Measurements from ENCODE around the gene OR1F1. TPM values are rescaled to one million over a fixed set of nuclear protein-coding genes. Genes with fewer than 3 reads are reported as not detected.
A peak's percentile ranks its signal among the peaks of the same experiment; 100 is the strongest.

Gene OR1F1
- total and polyA plus RNA-seq, 2 experiments from 2014 or later = 0.38 TPM; not detected in 1

DNA sequence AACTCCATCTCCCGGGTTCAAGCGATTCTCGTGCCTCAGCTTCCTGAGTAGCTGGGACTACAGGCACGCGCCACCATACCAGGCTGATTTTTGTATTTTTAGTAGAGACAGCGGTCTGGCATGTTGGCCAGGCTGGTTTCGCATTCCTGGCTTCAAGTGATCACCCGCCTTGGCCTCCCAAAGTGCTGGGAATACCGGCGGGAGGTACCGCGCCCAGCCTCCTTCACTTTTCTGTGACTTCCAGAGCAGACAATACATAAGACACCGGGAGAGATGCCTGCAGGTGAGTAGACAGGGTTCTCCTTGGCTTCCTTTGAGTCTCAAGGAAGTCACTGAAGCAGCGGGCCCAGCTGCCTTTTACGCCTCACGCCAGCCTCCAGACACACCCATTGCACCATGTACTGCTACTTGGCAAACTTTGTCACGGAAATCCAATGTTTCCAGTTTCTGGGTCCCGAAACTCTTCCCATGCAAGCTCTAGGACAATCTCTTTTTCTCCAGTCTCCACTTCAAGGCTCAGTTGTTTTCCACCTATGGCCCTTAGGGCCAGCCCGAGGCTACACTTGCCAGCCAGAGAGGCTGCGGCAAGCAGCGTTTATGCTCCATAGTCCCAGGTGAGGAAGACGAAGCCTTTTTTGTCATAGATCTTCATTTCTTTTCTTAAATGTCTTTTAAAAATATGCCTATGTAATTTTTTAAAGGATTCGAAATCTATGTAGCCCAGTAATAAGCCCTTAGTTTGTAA is 886 bp upstream of the OR1F1 start:
- no peaks in the 10 kb centered on the region for H3K36me3 ChIP-seq (ENCODE audit: insufficient read depth)
- Mint-ChIP-seq H3K27ac (no peak overlapping the region), H3K9me3 (peaks cover 33% of the 10 kb centered on the region), H3K36me3 (ENCODE audit: low read depth) (peaks cover 11% of the 10 kb centered on the region; the same call in 2 of the 3 replicates), H3K27me3 (ENCODE audit: insufficient read depth, low read depth, poor library complexity) (peaks cover 70% of the 10 kb centered on the region), H3K4me1 (peaks cover 20% of the 10 kb centered on the region), H3K4me3 (peak overlapping the region; percentile 97)
- no peak for DNase-seq (ENCODE audit: low spot score)
- H3K79me2 ChIP-seq (replicated peaks; ENCODE audit: insufficient read depth) = no peaks in the 10 kb centered on the region
- no peaks in the 10 kb centered on the region; the same call in 1 of the 2 replicates for H4K20me1 ChIP-seq (replicated peaks; ENCODE audit: insufficient read depth)
- 0 out of 2 replicates have a peak, but pooled peaks cover 8% of the 10 kb centered on the region for H3F3A ChIP-seq (replicated peaks; ENCODE audit: low read depth)
- H3K4me1 ChIP-seq (ENCODE audit: insufficient read depth) = peaks cover 12% of the 10 kb centered on the region
- no peaks in the 10 kb centered on the region for H3K9me2 ChIP-seq (ENCODE audit: insufficient read depth)
- no peak for ATAC-seq
- H3K4me3 ChIP-seq = peak overlapping the region; percentile 99
- H3K27me3 ChIP-seq (ENCODE audit: insufficient read depth) = peaks cover 32% of the 10 kb centered on the region
- H3K27ac ChIP-seq (ENCODE audit: low read depth) = peak overlapping the region; percentile 32; the same call in 1 of the 2 replicates
- peak overlapping the region; percentile 24 for H3K4me2 ChIP-seq
- H2AFZ ChIP-seq = no peak overlapping the region
- TF ChIP-seq EZH2 (IDR thresholded peaks at IDR 0.05; ENCODE audit: low read depth, unreplicated experiment) (no peak), CTCF (conservative IDR thresholded peaks at IDR 0.05; ENCODE audit: low read depth in 2 of 2) (no peak)

DNA sequence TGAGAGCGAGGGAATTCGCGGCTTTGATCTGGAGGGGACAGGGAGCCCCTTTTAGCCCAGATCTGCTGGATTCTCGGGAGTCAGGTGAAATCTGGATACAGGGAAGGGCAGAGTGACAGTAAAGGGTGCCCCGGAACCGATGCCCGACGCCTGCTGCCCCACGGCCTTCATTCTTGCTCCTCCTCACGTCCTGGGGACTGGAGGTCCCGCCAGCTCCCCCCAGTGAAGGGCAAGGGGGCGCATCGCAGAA is 596 bp downstream of the OR1F1 start:
- Mint-ChIP-seq H3K9me3 (peaks cover 31% of the 10 kb centered on the region), H3K4me1 (peaks cover 16% of the 10 kb centered on the region)
- ATAC-seq = no peak; the same call in 2 of the 3 replicates

More for the DNA sequence above, 596 bp downstream of the OR1F1 start:
- H3K27me3 Mint-ChIP-seq (ENCODE audit: insufficient read depth, low read depth, poor library complexity) = peaks cover 58% of the 10 kb centered on the region
- H3K4me3 ChIP-seq = peak overlapping the region; percentile 99
- no peaks in the 10 kb centered on the region; the same call in 1 of the 2 replicates for H4K20me1 ChIP-seq (replicated peaks; ENCODE audit: insufficient read depth)
- H3K27ac ChIP-seq (ENCODE audit: low read depth) = no peak overlapping the region
- H3K9me2 ChIP-seq (ENCODE audit: insufficient read depth) = no peaks in the 10 kb centered on the region
- H3K79me2 ChIP-seq (replicated peaks; ENCODE audit: insufficient read depth) = no peaks in the 10 kb centered on the region
- H3K4me3 Mint-ChIP-seq = peak overlapping the region; percentile 97
- H3K4me1 ChIP-seq (ENCODE audit: insufficient read depth) = peaks cover 12% of the 10 kb centered on the region
- DNase-seq (ENCODE audit: low spot score) = no peak
- TF ChIP-seq ZNF331 (CRISPR knock-in tag; IDR thresholded peaks at IDR 0.05; ENCODE audit: low read depth) = no peak
- no peak for TF ChIP-seq JUNB (IDR thresholded peaks at IDR 0.05; ENCODE audit: unreplicated experiment)
- peak; percentile 2; the same call in 1 of the 2 replicates for TF ChIP-seq POLR2AphosphoS5 (IDR thresholded peaks at IDR 0.05; ENCODE audit: low read depth)
- no peak for TF ChIP-seq REST (IDR thresholded peaks at IDR 0.05; ENCODE audit: unreplicated experiment)
- TF ChIP-seq CTCF (conservative IDR thresholded peaks at IDR 0.05; ENCODE audit: low read depth in 2 of 2) = no peak
- no peaks in the 10 kb centered on the region for H3K36me3 ChIP-seq (ENCODE audit: insufficient read depth)
- H3F3A ChIP-seq (replicated peaks; ENCODE audit: low read depth) = 0 out of 2 replicates have a peak, but pooled peaks cover 8% of the 10 kb centered on the region
- H2AFZ ChIP-seq = peak overlapping the region; percentile 98
- no peak overlapping the region for H3K27ac Mint-ChIP-seq
- H3K27me3 ChIP-seq (ENCODE audit: insufficient read depth) = peaks cover 19% of the 10 kb centered on the region
- H3K36me3 Mint-ChIP-seq (ENCODE audit: low read depth) = peaks cover 8% of the 10 kb centered on the region; the same call in 2 of the 3 replicates
- H3K4me2 ChIP-seq = peak overlapping the region; percentile 86
